Testis (tissue), 2 donors: ENCODE measurements around the gene KCTD17.

Source experiments
- CTCF ChIP-seq, 3 experiments: fragments of 450-650 bp in 2 of 3; fragments of 200-600 bp in 1 of 3; sonication (generic) in 1 of 3; IDR thresholded peaks; one replicate each; pipeline ENCODE4 v1.5.1; 2016 to 2019; ENCODE audit warnings: antibody characterized with exemption in 3 of 3, mild to moderate bottlenecking in 2 of 3, moderate library complexity in 1 of 3
- POLR2A ChIP-seq: fragments of 450-650 bp; IDR thresholded peaks from one replicate; pipeline ENCODE4 v1.6.1; 2017; ENCODE audit warnings: antibody characterized with exemption, mild to moderate bottlenecking, moderate library complexity

- TF ChIP-seq CTCF (IDR thresholded peaks at IDR 0.05) (no peak), POLR2A (no peak)
Observed at GRCh38 chr22:37023743-37024338, 27.7 kb upstream of the KCTD17 start.
